Colonic mucosa (tissue), 4 donors: ENCODE data around the gene TP53AIP1. TPM values are rescaled to one million over a fixed set of nuclear protein-coding genes. Genes with fewer than 3 reads are reported as not detected.

Experiments
- DNase-seq: peaks from one replicate; pipeline ENCODE4 v3.0.0-alpha.2; 2020
- H3K27ac ChIP-seq: fragments of 200-600 bp; one replicate; pipeline ENCODE4 v1.8.0; 2021
- H3K27me3 ChIP-seq: fragments of 200-600 bp; one replicate; pipeline ENCODE4 v1.8.0; 2021
- H3K36me3 ChIP-seq: fragments of 200-600 bp; one replicate; pipeline ENCODE4 v1.8.0; 2021
- H3K4me1 ChIP-seq: fragments of 200-600 bp; one replicate; pipeline ENCODE4 v1.8.0; 2021; ENCODE audit warnings: mild to moderate bottlenecking
- H3K4me3 ChIP-seq: fragments of 200-600 bp; one replicate; pipeline ENCODE4 v1.8.0; 2021
- H3K9ac ChIP-seq, 2 donors: one replicate each; pipeline ENCODE4 v1.7.0; 2013; ENCODE audit warnings: control low read depth in 2 of 2, low read depth in 2 of 2, low read length in 2 of 2
- H3K9me3 ChIP-seq: fragments of 200-600 bp; one replicate; pipeline ENCODE4 v1.8.0; 2021
- intact Hi-C: fragments of 100-400 bp; cut with DNase I; formaldehyde crosslinking; loops from one replicate; pipeline ENCODE4 v1.14.1; 2022
- total RNA-seq, 2 donors: library from RNA; stranded (reverse); fragmentation: NEBNext Ultra II Directional in 1 of 2; extraction: Animal tissue kit (Norgen Biotek cat#: 25700) in 1 of 2; gene quantifications; one replicate each; pipeline ENCODE4 v1.2.1, GENCODE V29; 2021
- TF ChIP-seq, protein P1 (sequence below): fragments of 200-600 bp; IDR thresholded peaks from one replicate; pipeline ENCODE4 v1.8.0; 2022; ENCODE audit warnings: antibody characterized with exemption, mild to moderate bottlenecking
- donor health status: healthy.
- donor health status: DM: no; HTN: no; CAD: no.
- donor health status: DM: no; HTN: no; CAD: no.

The TP53AIP1 gene
- total RNA-seq, 2 donors from 2014 or later, result 0.12 to 0.19 TPM

DNA sequence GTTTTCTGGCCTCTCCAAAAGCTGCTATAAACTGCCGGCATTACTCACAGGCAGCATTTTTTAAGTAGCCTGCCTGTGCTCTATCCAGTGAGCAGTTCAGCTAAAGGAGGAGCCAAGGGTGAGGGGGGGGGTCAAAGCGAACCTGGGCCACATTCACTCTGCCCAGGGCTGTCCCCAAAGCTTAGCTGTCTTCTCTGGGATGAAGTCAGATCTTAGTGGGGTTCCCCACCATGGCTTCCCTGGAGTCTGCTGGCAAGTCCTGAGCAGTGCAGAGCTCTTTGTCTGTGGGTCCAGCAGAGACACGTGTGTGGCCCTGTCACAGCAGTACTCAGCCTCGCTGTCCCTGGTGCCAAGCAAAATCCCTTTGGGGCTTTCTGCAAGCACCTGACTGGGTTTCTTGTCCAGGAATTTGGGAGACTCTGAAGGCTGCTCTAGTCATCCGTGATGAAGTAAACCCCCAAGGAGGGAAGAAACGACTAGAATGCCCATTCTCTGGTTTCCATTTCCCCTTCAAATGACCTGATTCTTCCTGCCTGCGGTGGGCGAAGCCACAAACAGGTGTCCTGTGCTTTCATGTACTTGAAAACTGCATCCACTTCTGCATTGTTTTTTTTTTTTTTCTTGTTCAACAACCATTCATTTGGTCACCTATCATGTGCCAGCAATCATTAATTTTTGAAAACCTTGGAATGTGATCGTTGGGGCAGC, 48.9 kb downstream of the TP53AIP1 start:
- peaks cover 23% of the 10 kb centered on the region for H3K27me3 ChIP-seq
- intact Hi-C loops, result no loop called here
- no peaks in the 10 kb centered on the region for H3K36me3 ChIP-seq
- TF ChIP-seq, protein P1, sequence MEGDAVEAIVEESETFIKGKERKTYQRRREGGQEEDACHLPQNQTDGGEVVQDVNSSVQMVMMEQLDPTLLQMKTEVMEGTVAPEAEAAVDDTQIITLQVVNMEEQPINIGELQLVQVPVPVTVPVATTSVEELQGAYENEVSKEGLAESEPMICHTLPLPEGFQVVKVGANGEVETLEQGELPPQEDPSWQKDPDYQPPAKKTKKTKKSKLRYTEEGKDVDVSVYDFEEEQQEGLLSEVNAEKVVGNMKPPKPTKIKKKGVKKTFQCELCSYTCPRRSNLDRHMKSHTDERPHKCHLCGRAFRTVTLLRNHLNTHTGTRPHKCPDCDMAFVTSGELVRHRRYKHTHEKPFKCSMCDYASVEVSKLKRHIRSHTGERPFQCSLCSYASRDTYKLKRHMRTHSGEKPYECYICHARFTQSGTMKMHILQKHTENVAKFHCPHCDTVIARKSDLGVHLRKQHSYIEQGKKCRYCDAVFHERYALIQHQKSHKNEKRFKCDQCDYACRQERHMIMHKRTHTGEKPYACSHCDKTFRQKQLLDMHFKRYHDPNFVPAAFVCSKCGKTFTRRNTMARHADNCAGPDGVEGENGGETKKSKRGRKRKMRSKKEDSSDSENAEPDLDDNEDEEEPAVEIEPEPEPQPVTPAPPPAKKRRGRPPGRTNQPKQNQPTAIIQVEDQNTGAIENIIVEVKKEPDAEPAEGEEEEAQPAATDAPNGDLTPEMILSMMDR, result no peak
- H3K9ac ChIP-seq, result no peak overlapping the region
- DNase-seq, result no peak
- no peaks in the 10 kb centered on the region for H3K9me3 ChIP-seq
- H3K4me1 ChIP-seq, result peaks cover 6% of the 10 kb centered on the region
- no peak overlapping the region for H3K4me3 ChIP-seq
- no peak overlapping the region for H3K27ac ChIP-seq

GRCh38 chr11:128892866-128893565, 49.7 kb downstream of the TP53AIP1 start:
- H3K9ac ChIP-seq, result no peak overlapping the region
- no peak for DNase-seq
- no peak overlapping the region for H3K4me3 ChIP-seq
- H3K4me1 ChIP-seq, result peaks cover 6% of the 10 kb centered on the region
- intact Hi-C loops, result no loop called here
- no peaks in the 10 kb centered on the region for H3K9me3 ChIP-seq
- H3K36me3 ChIP-seq, result no peaks in the 10 kb centered on the region
- H3K27me3 ChIP-seq, result peaks cover 23% of the 10 kb centered on the region
- TF ChIP-seq, protein P1, result no peak
- H3K27ac ChIP-seq, result no peak overlapping the region

- Histone ChIP-seq H3K4me1 (peaks cover 6% of the 10 kb centered on the region), H3K9me3 (no peaks in the 10 kb centered on the region), H3K36me3 (no peaks in the 10 kb centered on the region), H3K27ac (no peak overlapping the region), H3K4me3 (no peak overlapping the region), H3K9ac (no peak overlapping the region), H3K27me3 (peaks cover 23% of the 10 kb centered on the region)
- intact Hi-C loops, result no loop called here
- TF ChIP-seq, protein P1, result no peak
- DNase-seq, result no peak
Observed at GRCh38 chr11:128891913-128892398, 50.7 kb downstream of the TP53AIP1 start.

- no peaks in the 10 kb centered on the region for H3K36me3 ChIP-seq
- H3K4me1 ChIP-seq, result peaks cover 6% of the 10 kb centered on the region
- no peak within 1 kb of the TSS for H3K27ac ChIP-seq
- H3K27me3 ChIP-seq, result peaks cover 23% of the 10 kb centered on the region
- peak within 1 kb of the TSS in 1 of 2 donors; percentile 41 for H3K9ac ChIP-seq
- peak within 1 kb of the TSS; percentile 25 for H3K4me3 ChIP-seq
- H3K9me3 ChIP-seq, result no peaks in the 10 kb centered on the region
- peak; percentile 38 for DNase-seq
- TF ChIP-seq, protein P1, result no peak
- intact Hi-C loops, result no loop called here
Observed at GRCh38 chr11:128890543-128891368, 51.9 kb downstream of the TP53AIP1 start, which contains the start of gene KCNJ5. Gene KCNJ5, plus strand, starts transcription at chr11:128891356. Its CDS starts 19,918 bp downstream, at chr11:128911274.

DNA sequence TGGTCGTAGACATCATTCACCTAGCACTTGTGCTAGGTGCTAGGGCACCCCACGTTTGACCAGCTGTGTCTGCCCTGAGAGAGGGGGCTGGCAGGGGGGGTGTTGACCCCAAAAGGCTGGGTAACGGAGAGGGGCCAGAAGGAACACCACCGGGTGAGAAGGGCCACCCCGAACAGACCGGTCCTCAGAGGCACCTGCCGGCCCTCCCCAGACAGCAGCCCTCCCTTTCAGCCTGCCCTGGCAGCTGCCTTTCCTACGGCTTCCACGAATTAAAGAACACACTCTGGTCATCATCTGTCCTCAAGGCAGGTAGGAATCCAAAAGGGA, 52.5 kb downstream of the TP53AIP1 start:
- H3K27me3 ChIP-seq, result peaks cover 23% of the 10 kb centered on the region
- TF ChIP-seq, protein P1, result no peak
- no peaks in the 10 kb centered on the region for H3K36me3 ChIP-seq
- H3K27ac ChIP-seq, result no peak overlapping the region
- H3K4me3 ChIP-seq, result peak overlapping the region; percentile 25
- intact Hi-C loops, result no loop called here
- no peak for DNase-seq
- H3K4me1 ChIP-seq, result peaks cover 6% of the 10 kb centered on the region
- no peak overlapping the region for H3K9ac ChIP-seq
- no peaks in the 10 kb centered on the region for H3K9me3 ChIP-seq
